HG02885 (cell line): ENCODE data around the gene COG1.
A peak's percentile ranks its signal among the peaks of the same experiment; 100 is the strongest.

Experiments
- ATAC-seq: cut with Tn5 transposase; IDR thresholded peaks from one replicate; pipeline ENCODE4 v1.9.1; 2021; ENCODE audit warnings: mild to moderate bottlenecking; ENCODE audit not compliant: unreplicated experiment, poor library complexity

COG1 gene

GRCh38 chr17:73224663-73225305 is 31.9 kb downstream of the COG1 start:
- no peak for ATAC-seq

- no peak for ATAC-seq
Measured at GRCh38 chr17:73226556-73227172, 33.8 kb downstream of the COG1 start.

- no peak for ATAC-seq
Measured at GRCh38 chr17:73227379-73227778, 34.5 kb downstream of the COG1 start.

GRCh38 chr17:73227944-73228343 is 35.1 kb downstream of the COG1 start:
- no peak for ATAC-seq

GRCh38 chr17:73228748-73229236 is 35.9 kb downstream of the COG1 start:
- ATAC-seq: peak; percentile 38

- ATAC-seq: no peak
Measured at GRCh38 chr17:73230088-73230487, 37.2 kb downstream of the COG1 start.

GRCh38 chr17:73231395-73231794 is 38.5 kb downstream of the COG1 start:
- ATAC-seq: no peak

DNA sequence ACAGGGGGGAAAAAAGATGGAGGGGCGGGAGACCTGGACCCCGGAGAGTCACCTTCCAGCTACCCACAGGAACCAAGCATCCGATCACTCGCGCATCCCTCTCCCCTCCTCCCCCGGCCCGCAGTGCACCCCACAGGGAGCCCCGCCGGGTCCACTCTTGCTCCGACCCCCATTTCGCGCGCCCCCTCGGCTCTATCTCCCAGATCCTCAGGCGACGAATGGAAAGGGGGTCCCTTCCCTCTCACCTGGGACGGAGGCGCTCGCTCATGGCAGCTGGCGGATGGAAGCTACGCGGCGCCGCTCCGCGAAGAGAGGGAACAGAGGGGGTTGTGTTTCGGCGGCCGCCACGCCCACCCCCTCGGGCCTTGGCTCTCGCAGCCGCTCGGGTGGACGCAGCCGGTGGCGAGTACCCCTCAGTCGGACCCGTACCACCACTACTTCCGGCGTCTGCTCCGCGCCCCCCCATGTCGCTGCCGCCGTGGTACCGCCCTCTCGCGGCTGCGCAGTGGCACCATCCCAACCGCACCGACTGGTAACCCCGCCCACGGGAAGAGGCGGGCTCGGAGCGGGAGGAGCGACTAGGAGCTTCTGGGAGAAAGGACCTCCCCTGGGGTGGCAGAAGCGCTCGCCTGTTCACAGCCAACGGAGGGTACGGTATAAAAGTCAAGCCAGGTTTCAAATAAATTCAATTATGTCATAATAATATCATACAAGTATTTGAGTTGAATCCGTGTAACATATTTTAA is 39.2 kb downstream of the COG1 start:
- peak; percentile 81 for ATAC-seq

DNA sequence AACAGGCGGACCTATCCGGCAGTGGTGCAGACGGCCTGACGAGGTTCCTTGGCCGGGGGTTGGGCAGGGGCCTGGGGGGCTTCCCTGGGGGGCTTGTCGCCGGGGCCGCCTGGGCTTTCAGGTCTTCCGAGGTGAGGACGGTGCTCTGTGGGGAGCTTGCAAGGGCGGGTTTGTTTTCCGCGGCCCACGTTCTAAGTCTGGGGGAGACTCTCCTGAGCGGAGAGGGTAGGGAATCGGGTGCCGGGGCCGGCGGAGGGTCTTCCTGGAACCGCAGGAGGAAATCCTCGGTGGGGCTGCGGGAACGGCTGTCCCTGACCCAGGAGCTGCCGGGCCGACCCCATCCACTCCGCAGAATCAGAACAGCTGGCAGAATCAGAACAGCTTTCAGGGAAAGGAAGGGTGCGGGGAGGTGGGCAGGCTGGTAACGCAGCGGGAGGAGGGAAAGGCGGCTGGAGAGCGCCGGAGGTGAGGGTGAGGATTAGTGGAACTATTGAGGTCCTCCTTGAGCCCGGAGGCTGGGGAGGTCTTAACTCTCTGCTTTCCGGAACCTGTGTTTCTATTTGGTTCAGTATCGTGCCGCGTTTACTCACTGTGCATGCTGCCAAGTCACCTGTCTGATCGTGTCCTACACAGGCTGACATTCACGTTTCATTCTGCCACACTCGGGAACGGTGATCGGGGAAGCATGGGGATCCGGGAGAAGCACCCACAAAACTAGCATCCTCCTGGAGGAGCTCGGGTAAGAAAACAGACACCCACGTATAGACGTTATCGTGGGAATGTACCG is 39.9 kb downstream of the COG1 start:
- peak; percentile 18 for ATAC-seq

- no peak for ATAC-seq
Measured at GRCh38 chr17:73234736-73235135, 41.9 kb downstream of the COG1 start.

GRCh38 chr17:73237714-73238113 is 44.9 kb downstream of the COG1 start:
- ATAC-seq: no peak

DNA sequence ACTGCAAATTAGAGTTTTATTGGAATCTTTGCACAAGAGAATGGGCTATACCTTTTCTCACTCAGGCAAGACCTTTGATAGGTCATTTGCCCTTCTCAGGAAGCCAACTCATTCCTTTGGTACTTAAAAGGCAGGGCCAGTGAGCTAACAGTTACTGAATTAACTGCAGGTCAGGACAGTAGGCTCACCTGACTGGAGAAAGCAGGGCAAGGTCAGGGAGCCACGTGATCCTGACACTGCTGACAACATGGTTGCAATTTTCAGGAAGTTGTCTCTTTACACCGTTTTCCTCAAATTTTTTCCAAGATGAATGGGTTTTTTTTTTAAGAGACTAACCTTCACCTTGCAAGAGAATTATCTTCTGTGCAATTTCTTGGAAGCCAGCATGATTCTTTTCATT is 47.7 kb downstream of the COG1 start:
- ATAC-seq: no peak

DNA sequence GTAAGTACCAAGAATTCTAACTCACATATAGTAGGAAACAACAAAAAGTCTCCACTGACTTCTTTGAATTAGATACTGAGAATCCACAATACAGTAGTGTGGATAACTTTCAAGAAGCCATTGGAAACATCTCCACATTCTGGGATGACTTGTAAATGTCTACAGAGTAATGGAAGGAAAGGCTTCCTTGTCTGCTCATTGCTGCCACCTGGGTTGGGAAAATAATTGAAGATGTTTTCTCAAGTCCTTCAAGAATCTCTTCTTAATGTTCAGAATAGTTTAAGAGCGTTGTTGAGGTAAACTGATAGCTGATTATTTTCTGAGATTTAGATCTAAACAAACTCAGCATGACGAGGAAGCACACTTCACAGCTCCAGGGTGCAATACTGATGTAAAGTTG is 54.9 kb downstream of the COG1 start:
- ATAC-seq: no peak

- no peak for ATAC-seq
Measured at GRCh38 chr17:73248532-73248931, 55.7 kb downstream of the COG1 start.

DNA sequence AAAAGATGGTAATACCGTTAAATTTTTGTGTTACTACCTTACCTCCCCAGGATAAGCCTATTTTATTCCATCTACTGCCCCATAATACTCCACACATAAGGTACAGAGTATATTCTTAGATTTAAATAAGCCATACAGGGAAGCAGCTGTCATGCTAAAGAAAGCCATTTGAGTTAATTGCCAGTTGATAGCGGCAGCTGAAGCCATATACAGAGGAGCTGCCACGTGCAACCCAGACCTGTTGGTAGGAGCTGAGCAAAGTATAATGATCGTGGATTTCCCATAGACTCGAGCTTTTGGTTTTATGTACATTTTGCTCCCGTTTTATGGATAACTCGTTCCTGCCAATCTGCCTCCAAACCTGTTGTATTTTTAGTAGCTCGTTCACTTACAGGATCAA is 56.8 kb downstream of the COG1 start:
- no peak for ATAC-seq

DNA sequence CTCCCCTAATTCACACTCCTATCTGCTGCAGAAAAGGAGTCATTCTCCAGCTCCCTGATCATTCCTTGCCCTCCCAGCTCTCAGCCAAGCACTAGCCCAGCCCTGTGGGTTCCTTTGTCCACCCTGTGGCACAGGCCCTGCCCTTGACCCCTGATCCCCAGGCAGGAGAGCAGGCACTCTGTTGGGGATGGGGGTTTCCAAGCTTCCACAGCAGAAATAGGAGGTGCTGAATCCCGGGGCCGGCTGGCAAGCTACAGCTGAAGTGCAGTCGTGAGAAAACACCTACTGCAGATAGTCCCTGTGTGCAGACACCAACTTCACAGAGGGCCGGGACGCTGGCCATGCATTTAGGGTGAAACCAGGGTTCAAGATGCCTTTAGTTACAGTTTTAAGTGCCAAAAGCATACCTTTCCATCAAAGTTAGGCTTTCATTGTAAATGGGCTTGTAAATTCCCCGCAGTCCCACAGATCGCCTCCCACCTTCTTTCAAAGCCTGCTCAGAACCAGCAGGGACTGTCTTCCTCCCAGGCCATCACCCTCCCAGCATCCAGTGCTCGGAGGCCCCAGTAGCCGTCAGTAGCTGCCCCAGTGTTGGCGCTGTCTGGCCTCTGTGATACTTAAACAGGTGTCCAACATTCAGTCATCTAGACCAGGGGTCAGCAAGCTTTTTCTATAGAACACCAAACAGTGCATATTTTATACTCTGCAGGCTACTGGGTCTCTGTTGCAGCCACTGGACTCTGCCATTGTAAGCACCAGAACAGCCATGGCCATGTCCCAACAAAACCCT is 58.2 kb downstream of the COG1 start:
- ATAC-seq: no peak

GRCh38 chr17:73251871-73252270 is 59.0 kb downstream of the COG1 start:
- no peak for ATAC-seq

- ATAC-seq: peak; percentile 62
Measured at GRCh38 chr17:73255671-73256181, 62.9 kb downstream of the COG1 start.

DNA sequence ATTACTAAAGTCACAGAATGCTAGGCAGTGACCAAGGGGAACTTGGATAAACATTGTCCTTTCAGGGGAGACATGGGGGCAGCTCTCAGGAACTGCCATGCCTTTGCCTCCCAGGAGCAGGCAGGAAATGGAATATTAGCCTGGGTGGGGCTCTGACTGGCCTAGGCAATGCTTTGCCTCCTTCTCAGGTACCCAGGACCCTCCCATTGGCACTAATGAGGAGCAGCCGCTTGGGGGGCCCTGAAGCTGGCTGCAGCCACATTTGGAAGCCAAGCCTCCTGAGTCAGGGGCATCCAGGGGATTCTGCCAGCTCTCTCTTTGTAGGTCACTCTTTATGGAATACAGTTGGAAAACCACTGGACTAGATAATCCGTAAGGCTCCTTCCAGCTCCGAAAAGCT is 63.4 kb downstream of the COG1 start:
- no peak for ATAC-seq

DNA sequence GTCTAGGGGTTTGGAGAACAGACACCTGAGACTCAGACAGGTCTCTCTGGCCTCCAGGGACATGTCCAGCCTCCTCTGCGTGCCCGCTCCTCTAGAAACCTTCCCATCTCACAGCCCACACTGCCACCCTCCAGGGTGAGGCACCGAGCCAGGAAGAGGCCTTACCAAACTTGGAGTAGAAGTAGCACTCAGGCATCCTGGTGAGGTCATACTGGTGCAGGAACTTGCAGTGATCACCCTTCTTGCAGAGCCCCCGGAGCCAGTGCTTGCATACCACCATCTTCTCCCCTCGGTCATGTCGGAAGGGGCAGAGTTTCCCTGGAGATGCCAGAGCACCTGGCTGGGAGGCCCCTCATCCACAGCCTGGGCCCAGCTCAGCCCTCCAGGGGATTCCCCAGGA is 64.7 kb downstream of the COG1 start:
- ATAC-seq: no peak
